ENCODE measurements around the gene DYRK1A.
A peak's percentile ranks its signal among the peaks of the same experiment; 100 is the strongest.
"Not testable (repeated sequence)": the region's sequence is repeated elsewhere in the genome, so short reads cannot be mapped to it uniquely, and the experiment has no call there.

Gene DYRK1A

DNA sequence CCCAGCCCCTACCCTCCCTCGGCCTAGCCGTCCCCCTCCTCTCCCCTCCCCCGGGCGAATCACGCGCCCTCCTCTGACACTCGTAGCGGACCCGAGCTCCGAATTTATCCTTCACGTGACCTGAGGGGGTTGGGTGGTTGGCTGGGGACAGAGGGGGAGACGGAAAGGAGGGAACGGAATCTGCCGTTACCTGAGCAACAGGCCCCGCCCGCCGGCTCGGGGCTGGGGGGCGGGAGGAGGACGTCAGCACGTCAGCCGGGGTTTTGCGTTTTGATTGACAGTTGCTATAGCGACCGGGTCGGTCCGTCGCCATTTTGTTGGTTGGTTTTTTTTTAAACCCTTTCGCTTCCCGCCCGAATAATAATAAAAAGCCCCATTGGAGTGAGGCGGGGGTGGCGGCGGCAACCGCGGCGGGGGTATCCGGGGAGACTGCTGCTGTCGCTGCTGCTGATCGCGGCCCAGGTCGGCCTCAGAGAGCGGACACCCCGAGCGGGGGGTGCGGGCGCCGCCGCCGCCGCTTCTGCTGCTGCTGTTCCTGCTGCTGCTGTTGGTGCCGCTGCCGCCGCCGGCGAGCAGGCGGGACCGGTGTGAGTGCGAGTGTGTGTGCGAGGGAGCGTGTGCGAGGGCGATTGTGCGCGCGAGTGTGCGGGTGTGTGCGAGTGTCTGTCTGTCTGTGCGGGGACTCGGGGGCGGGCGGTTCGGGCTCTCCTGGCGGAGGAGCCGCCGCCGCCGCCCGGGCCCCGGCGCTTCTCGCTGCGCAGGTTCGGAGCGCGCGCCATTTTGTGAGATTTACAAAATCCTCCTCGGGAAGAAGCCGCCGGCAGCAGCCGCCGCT lies at the start of gene DYRK1A:
Gene DYRK1A, plus strand, starts transcription at position 292 of the 835 bp plus-strand sequence. CDS start 53,602 bp downstream, outside the sequence.
- DNase-seq (ENCODE audit: low read depth in 2 of 2) = peak; percentile 91 to 97

DNA sequence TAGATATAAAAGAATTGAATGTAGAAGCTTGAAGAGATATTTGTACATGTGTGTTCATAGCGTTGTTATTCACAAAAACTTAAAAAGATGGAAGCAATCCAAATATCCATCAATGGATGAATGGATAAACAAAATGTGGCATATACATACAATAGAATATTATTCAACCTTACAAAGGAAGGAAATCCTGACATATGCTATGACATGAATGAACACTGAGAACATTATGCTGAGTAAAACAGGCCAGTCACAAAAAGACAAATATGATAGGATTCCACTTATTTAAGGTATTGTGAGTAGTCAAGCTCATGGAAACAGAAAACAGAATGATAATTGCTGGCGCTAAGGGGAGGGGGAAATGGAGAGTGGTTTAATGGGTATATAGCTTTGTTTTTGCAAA lies 47.0 kb upstream of the DYRK1A start:
- no peak for DNase-seq (ENCODE audit: low read depth in 2 of 2)

DNA sequence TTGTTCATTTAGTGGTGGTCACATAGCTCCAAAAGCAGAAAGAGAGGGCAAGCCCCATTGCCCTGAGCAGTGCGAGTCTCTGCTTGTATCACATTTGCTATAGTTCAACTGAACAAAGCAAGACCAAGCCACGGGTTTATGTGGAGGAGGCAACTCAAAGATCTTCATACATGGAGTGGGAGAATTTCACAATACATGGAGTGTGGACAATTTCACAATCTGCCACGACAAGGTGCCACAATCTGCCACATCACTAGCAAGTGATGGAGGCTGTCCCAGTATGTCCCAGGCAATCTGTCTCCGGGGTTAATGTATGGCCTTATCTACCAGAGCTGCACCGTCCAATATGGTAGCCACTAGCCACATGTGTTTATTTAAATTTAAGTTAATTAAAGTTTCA lies 44.5 kb upstream of the DYRK1A start:
- no peak for DNase-seq (ENCODE audit: low read depth in 2 of 2)

DNA sequence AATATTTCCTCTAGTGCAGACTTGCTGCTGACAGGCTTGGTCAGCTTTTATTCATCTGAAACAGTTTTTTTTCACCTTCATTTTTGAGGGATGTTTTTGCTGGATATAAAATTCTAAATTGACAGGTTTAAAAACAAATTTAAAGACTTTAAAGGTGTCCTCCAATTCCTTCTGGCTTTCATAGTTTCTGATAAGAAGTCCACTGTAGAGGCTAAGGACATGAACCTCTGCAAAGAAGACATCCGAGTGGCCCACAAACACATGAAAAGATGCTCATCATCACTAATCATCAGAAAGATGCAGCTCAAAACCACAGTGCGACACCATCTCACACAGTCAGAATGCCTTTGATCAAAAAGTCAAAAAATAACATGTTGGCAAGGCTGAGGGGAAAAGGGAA lies 42.0 kb upstream of the DYRK1A start:
- no peak for DNase-seq (ENCODE audit: low read depth in 2 of 2)

DNA sequence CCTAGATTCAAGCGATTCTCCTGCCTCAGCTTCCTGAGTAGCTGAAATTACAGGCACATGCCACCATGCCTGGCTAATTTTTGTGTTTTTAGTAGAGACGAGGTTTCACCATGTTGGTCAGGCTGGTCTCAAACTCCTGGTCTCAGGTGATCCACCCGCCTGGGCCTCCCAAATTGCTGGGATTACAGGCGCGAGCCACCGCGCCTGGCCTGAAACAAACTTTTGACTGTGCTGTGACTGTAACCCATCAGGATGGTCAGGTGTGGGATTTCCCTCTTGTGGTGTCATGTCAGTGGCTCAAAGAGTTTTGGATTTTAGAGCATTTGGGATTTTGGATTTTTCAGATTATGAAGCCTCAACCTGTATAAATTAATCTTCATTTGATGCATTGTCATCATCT lies 38.4 kb upstream of the DYRK1A start:
- DNase-seq (ENCODE audit: low read depth in 2 of 2) = not testable (repeated sequence)

DNA sequence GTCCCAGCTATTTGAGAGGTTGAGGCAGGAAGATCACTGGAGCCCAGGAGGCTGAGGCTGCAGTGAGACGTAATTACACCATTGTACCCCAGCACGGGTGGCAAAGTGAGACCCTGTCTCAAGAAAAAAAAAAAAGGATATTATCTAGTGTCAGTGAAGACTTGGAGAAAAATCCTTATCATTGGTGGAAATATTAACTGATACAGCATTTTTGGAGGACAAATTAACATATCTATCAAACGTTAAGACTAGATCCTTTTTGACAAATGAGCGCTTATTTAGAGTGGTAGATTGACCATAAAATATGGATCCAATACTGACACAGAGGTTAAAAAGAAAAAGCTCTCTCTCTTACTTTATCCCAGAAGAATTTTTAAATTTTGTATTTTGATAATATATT lies 35.2 kb upstream of the DYRK1A start:
- no peak for DNase-seq (ENCODE audit: low read depth in 2 of 2)

DNA sequence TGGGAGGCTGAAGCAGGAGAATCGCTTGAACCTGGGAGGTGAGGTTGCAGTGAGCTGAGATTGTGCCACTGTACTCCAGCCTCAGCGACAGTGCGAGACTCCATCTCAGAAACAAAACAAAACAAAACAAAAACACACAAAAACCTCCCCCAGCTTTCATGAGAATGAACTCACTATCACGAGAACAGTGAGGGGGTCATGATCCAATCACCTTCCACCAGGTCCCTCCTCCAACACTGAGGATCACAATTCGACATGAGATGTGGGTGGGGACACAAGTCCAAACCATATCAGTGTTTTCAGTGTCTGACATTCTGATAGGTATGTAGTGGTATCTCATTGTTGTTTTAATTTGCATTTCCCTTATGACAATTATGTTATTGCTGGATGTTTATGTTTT lies 31.5 kb upstream of the DYRK1A start:
- DNase-seq (ENCODE audit: low read depth in 2 of 2) = no peak

DNA sequence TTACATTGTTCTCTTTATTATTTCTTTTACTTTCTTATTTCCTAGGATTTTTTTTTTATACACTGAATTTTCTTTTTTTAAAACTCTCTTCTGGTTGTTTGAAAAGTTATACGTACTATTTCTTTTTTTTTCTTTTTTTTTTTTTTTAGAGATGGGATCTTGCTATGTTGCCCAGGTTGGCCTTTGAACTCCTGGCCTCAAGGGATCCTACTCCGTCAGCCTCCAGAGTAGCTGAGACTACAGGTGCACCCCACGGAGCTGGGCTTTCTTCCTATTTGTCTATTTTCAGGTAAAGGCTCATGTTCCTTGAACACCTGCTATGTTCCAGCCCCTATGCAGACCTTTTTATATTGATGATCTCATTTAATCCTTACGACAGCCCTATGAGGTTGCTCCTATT lies 29.4 kb upstream of the DYRK1A start:
- no peak for DNase-seq (ENCODE audit: low read depth in 2 of 2)

DNA sequence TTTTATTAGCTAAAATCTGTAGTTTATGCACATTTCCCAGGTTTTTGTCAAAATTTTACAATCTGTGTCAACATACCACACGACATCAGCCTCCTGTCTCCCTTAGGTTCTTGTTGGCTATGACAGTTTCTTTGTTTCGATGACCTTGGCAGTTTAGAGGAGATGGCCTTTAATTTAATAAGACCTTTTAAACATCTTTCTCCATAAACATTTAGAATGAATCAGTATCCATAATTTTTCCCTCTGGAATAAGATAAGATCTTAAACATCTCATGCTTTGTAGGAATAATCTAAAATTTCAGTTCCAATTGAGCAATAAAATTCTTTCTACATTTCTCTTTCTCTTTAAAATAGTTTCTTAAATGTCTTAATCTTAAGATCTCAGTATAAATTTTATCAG lies 28.7 kb upstream of the DYRK1A start:
- DNase-seq (ENCODE audit: low read depth in 2 of 2) = no peak

DNA sequence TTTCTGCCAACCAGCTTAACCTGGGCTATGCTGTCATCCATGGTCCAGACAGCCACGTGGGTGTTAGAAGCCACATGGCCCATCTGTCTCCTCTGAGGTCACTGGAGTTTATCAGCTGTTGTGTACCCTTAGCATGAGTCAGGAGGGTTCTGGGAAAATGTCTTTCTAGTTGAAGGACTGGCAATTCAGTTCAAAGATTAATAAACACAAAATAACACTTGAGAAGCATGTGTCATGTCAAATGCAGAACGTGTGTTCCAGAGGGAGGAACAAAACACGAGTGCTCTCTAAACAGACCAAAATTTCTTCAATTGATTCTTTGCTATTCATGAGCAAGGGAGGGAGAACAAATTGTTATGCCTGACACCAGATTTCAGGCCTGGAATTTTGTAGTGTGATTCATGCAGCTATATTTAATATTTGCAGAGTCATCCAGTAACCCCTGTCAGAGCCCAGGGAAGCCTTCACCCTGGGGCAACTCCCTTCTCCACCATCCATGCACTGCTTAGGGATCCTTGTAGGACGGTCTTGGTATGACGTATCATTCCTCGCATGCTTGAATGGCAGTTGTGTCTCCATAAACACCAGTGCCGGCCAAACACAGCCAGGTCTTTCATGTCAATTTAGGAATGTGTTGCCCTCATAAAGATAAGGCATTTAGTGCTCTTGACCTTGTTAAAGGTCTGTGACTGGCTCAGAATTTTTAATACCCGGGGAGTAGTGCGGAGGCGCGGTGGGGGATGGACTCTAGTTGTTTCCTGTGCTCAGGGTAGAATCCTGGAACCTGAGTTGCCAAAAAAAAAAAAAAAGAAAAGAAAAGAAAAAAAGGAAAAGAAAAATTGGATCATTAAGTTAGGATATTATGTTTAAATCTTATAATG lies 27.7 kb upstream of the DYRK1A start:
- DNase-seq (ENCODE audit: low read depth in 2 of 2) = no peak

DNA sequence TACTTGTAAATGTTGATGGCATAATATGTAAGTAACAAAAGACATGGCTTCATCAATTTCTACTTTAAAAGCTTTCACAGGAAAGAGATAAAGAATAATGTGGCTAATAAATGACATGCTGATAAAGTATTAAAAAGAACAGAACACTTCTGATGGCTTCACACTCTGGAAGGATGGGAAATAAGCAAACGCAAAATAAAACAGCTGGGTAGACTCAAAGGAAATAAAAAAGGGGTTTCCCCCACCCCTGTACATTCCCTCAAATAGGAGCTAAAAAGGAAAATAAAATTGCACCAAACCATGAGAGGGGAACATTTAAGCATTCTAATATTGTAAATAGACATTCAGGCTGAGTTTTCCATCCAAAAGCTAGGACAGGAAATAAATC lies 27.0 kb upstream of the DYRK1A start:
- no peak for DNase-seq (ENCODE audit: low read depth in 2 of 2)

DNA sequence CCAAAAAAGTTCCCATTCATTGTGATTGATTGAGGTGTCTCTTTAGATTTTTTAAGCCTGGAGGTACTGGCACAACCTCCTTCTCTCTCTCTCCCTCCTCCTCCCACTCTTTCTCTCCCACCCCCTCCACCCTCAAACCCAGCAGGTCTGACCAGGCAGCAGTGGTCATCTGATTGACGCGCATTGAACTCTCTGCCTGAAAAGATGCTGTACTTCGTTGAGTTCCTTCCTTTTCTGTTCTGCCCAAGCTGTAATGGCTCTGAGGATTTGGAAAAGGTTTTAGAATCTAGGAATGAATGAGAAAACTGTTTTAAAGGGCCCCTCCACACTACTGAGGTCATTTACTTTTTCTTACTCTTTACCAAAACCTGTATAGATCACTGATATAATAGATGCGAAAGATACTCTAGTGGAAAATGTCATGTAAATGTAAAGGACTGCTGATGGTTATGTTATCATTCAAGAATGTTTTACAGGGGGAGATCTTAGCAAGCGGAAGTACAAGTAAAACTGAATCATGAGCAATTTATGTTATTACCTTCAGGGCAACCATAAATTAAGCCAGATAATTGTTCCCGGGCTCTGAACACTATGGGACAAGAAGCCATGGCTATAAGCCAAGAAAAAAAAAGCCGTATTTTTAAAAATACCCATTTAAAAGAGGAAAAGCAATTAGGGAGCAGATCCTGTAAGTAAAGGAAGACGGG lies 25.2 kb upstream of the DYRK1A start:
- DNase-seq (ENCODE audit: low read depth in 2 of 2) = no peak

DNA sequence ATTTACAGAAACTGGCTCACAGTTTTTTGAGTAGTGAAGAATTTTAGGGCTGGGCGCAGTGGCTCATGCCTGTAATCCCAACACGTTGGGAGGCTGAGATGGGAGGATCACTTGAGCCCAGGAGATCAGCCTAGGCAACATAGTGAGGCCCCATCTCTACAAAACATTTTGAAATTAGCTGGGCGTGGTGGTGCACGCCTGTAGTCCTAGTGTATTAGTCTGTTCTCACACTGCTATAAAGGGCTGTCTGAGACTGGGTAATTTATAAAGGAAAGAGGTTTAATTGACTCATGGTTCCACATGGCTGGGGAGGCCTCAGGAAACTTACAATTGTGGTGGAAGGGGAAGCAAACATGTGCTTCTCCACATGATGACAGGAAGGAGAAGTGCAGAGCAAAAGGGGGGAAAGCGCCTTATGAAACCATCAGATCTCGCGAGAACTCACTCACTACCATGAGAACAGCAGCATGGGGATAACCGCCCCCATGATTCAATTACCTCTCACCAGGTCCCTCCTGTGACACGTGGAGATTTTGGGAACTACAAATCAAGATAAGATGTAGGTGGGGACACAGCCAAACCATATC lies 24.4 kb upstream of the DYRK1A start:
- DNase-seq (ENCODE audit: low read depth in 2 of 2) = no peak

DNA sequence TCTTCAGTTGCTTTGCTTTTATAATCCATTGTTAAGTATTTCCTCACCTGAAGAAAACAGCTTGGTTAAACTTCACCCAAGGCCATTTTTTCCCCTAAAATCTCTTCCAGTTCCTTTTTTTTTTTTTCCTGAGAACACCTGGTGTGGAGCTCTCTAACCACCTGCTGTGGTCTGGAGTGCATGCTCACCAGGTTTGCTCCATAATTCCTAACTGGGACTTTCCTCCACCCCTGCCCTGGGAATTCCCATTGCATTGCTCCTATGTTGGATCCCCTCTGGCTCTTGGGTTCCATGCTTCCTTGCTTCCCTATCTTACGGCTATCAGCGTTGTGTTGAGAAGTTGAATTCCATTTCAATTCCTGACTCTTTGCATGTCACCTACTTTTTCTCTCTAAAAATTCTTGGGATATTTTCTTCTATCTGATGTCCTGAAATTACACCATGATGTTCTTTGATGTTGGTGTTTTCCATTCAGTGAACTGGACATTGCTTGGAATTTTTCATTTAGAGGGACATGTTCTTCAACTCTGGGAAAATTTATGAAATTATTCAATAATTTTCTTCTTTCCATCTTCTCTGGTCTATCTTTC lies 19.6 kb upstream of the DYRK1A start:
- DNase-seq (ENCODE audit: low read depth in 2 of 2) = no peak

DNA sequence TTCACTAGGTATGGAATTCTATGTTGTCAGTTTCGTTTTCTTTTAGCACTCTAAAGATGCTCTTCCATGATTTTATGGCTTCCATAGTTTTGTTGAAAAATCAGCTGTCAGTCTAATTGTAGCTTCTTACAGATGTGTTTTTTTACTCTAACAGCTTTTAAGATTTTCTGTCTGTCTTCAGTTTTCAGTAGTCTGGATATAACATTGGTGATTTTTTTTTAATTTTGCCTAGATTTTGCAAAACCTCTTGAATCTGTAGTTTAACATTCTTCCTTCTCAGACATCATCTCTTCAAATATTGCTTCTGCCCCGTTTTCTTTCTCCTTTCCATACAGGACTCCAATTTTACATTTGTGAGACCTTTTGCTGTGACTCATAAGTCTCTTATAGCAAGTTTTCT lies 17.9 kb upstream of the DYRK1A start:
- no peak for DNase-seq (ENCODE audit: low read depth in 2 of 2)

DNA sequence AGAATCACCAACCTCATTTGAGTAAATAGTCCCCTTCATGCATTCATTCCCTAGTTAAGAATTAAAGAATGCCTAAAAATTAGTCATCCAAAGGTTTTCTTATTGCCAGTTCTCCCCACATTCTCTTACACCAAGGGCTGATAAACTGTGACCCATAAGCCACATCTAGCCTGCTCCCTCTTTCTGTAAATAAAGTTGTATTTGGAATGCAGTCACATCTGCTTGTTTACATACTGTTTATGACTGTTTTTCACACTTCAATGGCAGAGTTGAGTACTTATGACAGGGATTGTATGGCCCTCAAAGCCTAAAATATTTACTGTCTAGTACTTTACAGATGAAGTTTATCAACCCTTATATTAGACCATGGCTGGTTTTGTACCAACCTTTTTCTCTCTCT lies 16.1 kb upstream of the DYRK1A start:
- DNase-seq (ENCODE audit: low read depth in 2 of 2) = no peak

DNA sequence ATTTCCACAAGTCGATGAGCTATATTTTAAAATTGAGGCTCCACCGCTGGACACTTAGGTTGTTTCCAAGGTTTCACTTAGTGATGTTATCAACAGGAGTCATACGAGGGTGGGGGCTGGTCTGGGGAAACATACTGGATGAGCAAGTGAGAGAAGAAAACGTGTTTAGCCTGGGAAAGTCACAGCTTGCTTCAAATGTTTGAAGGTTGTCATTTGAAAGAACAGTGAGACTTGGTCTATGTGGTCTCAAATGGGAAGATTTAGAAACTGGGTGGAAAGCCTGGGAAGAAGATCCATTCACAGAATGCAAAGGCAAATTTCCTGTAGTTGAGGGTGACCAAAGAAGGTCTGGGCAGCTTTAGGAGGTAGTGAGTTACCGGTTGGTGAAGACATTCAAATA lies 9.9 kb upstream of the DYRK1A start:
- DNase-seq (ENCODE audit: low read depth in 2 of 2) = no peak

DNA sequence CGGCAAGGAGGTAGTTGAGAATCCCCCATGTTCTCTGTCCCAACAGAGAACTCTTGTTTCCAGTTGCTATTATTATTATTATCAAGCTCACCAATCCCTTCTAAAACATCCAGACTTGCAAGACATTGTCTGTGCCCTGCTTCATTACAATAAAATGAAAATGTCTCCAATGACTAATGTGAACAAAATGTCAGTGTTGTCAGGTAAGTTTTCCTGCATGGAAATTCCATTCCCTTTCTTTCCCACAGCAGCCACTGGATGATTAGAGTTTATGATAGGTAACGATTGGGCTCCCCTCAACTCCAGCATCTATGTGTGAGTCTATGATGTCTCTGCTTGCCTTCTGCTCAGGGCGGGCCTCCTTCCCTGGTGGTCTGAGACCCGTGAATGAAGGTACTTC lies 8.9 kb upstream of the DYRK1A start:
- DNase-seq (ENCODE audit: low read depth in 2 of 2) = no peak

DNA sequence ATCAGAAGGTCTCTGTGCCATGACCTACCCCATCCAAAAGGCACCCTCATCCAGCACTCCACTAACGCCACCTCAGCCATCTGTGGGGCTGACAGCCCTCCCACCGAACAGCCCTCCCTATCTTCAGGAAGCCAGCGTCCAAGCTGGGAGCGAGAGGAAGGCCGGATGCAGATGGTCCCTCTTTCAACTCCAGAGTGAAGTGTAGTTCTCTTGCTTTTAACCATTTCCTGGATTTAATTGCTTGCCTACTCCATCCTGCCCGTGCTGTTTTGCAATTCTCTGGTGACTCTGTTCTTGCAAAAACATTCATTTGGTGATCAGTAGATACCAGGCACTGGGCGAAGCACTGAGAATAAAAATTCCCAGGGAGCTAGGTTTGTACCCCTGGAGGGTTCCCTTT lies 8.2 kb upstream of the DYRK1A start:
- no peak for DNase-seq (ENCODE audit: low read depth in 2 of 2)

DNA sequence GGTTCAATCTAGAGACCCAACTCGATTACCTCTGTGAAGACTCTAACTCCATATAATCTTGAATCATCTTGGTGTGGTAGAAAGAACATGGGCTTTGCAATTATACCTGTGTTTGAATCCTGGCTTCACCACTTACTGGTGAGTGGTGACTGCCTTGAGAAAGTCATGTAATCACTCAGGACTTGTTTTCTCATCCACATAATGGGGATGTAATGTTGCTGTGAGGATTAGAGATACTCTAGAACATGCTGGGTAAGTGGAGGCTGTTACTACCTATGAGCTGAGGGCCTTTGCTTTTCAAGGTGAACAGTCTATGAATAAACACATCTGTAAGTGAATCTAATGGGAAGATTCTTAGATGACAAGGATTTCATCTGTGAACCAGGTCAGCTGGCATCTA lies 2.6 kb upstream of the DYRK1A start:
- no peak for DNase-seq (ENCODE audit: low read depth in 2 of 2)

DNA sequence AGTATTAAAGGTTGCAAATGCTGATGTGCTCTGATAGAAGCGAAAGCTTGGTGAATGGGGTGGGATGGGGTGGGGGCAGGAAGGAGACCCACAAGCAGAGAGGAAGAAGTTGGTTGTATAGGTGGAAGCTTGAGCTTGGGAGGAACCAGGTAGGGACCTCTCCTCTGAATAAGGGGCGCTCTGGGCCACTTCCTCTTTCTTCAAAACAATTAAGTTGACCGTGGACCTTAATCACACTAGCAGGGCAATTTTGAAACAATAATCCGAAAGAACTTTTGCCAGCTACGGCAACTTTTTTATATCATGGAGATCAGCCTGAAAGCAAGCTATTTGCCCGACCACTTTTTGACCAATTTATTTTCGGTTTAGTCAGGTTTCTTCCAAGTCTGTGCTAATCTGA lies 1.9 kb upstream of the DYRK1A start:
- no peak for DNase-seq (ENCODE audit: low read depth in 2 of 2)

Measured in activated CD4-positive, alpha-beta T cell treated with anti-CD3 and anti-CD28 coated beads for 24 hours (primary cell).